GM21390 (cell line): ENCODE data around the gene ZC3H14.

ENCODE experiments used
- ATAC-seq: cut with Tn5 transposase; IDR thresholded peaks from one replicate; pipeline ENCODE4 v1.9.1; 2021; ENCODE audit not compliant: unreplicated experiment

The ZC3H14 gene

DNA sequence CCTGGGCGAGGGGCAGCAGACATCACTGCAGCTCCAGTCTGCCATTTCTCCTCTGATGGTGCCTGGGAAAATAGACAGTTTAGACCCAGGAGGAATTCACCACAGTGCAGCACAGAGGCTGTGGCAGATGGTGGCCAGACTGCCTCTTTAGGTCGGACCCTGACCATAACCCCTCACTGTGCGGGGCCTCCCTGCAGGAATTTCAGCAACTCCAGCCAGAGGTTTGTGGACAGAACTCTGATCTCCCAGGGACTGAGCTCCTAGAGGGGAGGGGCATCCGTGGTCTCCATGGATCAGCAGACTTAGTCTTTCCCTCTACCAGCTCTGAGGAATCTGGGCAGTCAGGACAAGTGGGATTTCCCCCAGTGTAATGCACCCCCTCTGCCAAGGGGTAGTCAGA, 106.5 kb downstream of the ZC3H14 start:
- no peak for ATAC-seq
